H1 (cell line): ENCODE results near the gene UBL4B.

Experiments used
- EP300 ChIP-seq, 2 experiments: IDR thresholded peaks; 1 replicate in 1 of 2; 2 replicates in 1 of 2; pipeline ENCODE4 v1.6.1; 2011 to 2012; ENCODE audit warnings: low read depth in 2 of 2, low read length in 2 of 2, mild to moderate bottlenecking in 2 of 2, borderline replicate concordance in 1 of 2, inconsistent platforms in 1 of 2, moderate library complexity in 1 of 2
- POLR2A ChIP-seq, 2 experiments: IDR thresholded peaks; 1 replicate in 1 of 2; 2 replicates in 1 of 2; pipeline ENCODE4 v1.6.1; 2011; ENCODE audit warnings: low read depth in 2 of 2, low read length in 2 of 2, mild to moderate bottlenecking in 2 of 2; ENCODE audit errors: control extremely low read depth in 1 of 2
- RFX5 ChIP-seq: IDR thresholded peaks from 2 replicates; pipeline ENCODE4 v1.6.1; 2011; ENCODE audit warnings: low read depth, low read length, improper control_type of control experiment, borderline replicate concordance
- TAF7 ChIP-seq: optimal IDR thresholded peaks from 2 replicates; pipeline ENCODE3; 2011; ENCODE audit warnings: low read depth, mild to moderate bottlenecking, inconsistent platforms, low read length, moderate library complexity, borderline replicate concordance
- TF ChIP-seq, protein P1 (sequence below): IDR thresholded peaks from 2 replicates; pipeline ENCODE4 v1.6.1; 2012; ENCODE audit warnings: low read length, inconsistent platforms
- TF ChIP-seq, protein P2 (sequence below): IDR thresholded peaks from 2 replicates; pipeline ENCODE4 v1.6.1; 2012; ENCODE audit warnings: inconsistent platforms

DNA sequence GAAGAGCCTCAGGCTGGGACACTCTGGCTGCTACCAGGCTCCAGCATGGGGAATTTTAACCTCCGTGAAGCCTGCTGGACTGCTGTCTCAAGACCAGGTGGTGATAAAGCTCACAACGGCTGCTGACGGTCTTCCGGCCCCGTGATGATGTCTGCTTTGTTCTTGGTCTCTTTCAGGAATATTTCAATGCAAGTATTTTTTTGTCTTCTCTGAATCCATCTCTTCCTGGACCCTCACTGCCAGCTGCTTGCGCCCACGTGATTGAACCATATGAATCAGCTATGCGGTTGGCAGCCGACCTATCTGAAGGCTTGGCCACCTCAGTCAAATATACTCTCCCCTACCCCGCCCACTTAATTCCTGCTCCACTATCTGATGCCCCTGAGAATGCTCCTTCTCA lies 23.4 kb downstream of the UBL4B start:
- TF ChIP-seq EP300 (IDR thresholded peaks at IDR 0.05; ENCODE audit: borderline replicate concordance in 1 of 2, low read depth in 2 of 2, low read length in 2 of 2) (no peak), TAF7 (no peak), POLR2A (IDR thresholded peaks at IDR 0.05; ENCODE audit: control extremely low read depth in 1 of 2, low read depth in 2 of 2, low read length in 2 of 2) (no peak), RFX5 (no peak)
- TF ChIP-seq, protein P1, sequence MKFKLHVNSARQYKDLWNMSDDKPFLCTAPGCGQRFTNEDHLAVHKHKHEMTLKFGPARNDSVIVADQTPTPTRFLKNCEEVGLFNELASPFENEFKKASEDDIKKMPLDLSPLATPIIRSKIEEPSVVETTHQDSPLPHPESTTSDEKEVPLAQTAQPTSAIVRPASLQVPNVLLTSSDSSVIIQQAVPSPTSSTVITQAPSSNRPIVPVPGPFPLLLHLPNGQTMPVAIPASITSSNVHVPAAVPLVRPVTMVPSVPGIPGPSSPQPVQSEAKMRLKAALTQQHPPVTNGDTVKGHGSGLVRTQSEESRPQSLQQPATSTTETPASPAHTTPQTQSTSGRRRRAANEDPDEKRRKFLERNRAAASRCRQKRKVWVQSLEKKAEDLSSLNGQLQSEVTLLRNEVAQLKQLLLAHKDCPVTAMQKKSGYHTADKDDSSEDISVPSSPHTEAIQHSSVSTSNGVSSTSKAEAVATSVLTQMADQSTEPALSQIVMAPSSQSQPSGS, result no peak
- TF ChIP-seq, protein P2, sequence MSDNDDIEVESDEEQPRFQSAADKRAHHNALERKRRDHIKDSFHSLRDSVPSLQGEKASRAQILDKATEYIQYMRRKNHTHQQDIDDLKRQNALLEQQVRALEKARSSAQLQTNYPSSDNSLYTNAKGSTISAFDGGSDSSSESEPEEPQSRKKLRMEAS, result no peak
